Measurements from ENCODE around the gene PCYT2. TPM values are rescaled to one million over a fixed set of nuclear protein-coding genes. Genes with fewer than 3 reads are reported as not detected.

Gene PCYT2
- total and polyA plus RNA-seq, 10 of the 15 experiments (the other 5 are each of a cell fraction or from before 2014, with no cell fraction given): 0.63 to 72.0 (median 45.0) TPM

DNA sequence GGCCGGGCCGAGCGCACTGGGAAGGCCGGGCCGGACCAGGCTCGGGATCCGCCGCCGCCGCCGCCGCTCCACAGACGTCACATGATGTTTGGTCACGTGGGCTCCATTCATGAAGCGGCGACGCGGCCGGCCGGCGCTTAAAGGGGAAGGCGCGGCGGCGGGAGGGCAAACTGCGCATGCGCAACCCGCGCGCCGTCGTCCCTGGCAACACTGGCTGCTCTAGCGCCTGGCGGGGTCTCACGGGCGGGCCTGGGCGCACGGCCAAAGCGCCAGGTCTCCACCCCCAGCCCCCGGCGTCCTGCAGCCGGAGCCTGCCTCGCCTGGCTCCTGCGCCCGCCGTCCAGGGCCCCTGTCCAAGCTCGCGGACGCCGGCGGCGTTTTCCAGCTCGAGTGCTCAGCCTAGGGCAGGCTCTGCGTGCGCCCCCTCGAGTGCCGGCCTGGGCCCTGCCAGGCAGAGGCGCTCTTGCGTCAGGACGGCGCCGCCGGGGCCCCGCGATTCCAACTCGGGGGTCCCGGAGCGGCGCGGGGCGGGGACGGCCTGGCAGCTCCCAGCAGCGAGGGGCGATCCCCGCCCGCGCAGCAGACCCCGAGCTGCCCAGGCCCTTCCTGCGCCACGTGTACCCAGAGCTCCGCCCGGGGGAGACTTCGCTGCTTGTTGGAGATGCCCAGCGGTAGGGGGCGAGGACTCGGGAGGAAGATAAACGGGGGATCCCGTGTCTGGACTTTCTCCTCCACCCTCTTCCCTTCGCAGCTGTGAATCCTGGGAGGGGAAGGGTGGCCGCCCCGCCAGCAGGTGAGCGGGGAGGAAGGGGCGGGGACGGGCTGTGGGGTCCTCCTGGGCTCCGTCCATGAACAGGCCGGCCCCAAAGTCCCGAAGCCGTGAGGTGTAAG lies 16.7 kb upstream of the PCYT2 start, which contains the start of gene MAFG (continued):
- TF ChIP-seq, protein P1, sequence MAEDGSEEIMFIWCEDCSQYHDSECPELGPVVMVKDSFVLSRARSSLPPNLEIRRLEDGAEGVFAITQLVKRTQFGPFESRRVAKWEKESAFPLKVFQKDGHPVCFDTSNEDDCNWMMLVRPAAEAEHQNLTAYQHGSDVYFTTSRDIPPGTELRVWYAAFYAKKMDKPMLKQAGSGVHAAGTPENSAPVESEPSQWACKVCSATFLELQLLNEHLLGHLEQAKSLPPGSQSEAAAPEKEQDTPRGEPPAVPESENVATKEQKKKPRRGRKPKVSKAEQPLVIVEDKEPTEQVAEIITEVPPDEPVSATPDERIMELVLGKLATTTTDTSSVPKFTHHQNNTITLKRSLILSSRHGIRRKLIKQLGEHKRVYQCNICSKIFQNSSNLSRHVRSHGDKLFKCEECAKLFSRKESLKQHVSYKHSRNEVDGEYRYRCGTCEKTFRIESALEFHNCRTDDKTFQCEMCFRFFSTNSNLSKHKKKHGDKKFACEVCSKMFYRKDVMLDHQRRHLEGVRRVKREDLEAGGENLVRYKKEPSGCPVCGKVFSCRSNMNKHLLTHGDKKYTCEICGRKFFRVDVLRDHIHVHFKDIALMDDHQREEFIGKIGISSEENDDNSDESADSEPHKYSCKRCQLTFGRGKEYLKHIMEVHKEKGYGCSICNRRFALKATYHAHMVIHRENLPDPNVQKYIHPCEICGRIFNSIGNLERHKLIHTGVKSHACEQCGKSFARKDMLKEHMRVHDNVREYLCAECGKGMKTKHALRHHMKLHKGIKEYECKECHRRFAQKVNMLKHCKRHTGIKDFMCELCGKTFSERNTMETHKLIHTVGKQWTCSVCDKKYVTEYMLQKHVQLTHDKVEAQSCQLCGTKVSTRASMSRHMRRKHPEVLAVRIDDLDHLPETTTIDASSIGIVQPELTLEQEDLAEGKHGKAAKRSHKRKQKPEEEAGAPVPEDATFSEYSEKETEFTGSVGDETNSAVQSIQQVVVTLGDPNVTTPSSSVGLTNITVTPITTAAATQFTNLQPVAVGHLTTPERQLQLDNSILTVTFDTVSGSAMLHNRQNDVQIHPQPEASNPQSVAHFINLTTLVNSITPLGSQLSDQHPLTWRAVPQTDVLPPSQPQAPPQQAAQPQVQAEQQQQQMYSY (CRISPR knock-in tag; IDR thresholded peaks at IDR 0.05): no peak
- TF ChIP-seq ZZZ3 (IDR thresholded peaks at IDR 0.05; ENCODE audit: control insufficient read depth, insufficient read length, low read depth) (no peak), TBL1XR1 (IDR thresholded peaks at IDR 0.05; ENCODE audit: low read depth, low read length) (no peak), MYC (IDR thresholded peaks at IDR 0.05; ENCODE audit: insufficient read depth, insufficient read length, insufficient replicate concordance, low read length, severe bottlenecking) (no peak), NFXL1 (IDR thresholded peaks at IDR 0.05; ENCODE audit: borderline replicate concordance) (peak; percentile 54; the same call in 1 of the 2 replicates), POU2F2 (IDR thresholded peaks at IDR 0.05; ENCODE audit: borderline replicate concordance, low read depth, low read length) (no peak), TCF3 (IDR thresholded peaks at IDR 0.05; ENCODE audit: borderline replicate concordance, insufficient read depth, low read depth, low read length) (0 out of 2 replicates have a peak, but pooled peaks have one; percentile 4), RELA (IDR thresholded peaks at IDR 0.05; ENCODE audit: borderline replicate concordance, partially characterized antibody) (peak; percentile 74), BMI1 (IDR thresholded peaks at IDR 0.05; ENCODE audit: borderline replicate concordance) (peak; percentile 84), SMAD1 (IDR thresholded peaks at IDR 0.05; ENCODE audit: low read depth, partially characterized antibody) (no peak), NR2C1 (IDR thresholded peaks at IDR 0.05) (no peak), SIN3A (IDR thresholded peaks at IDR 0.05; ENCODE audit: low read depth, low read length) (peak; percentile 85), PML (IDR thresholded peaks at IDR 0.05; ENCODE audit: low read length) (no peak), YY1 (IDR thresholded peaks at IDR 0.05; ENCODE audit: low read depth, low read length) (0 out of 2 replicates have a peak, but pooled peaks have one; percentile 39), RAD21 (IDR thresholded peaks at IDR 0.05; ENCODE audit: insufficient read depth, low read depth, low read length) (0 out of 2 replicates have a peak, but pooled peaks have one; percentile 3), FOXM1 (IDR thresholded peaks at IDR 0.05; ENCODE audit: low read depth, low read length) (no peak), PAX5 (IDR thresholded peaks at IDR 0.05; ENCODE audit: borderline replicate concordance, low read depth, low read length) (no peak; the same call in 1 of the 2 replicates)
- TF ChIP-seq, protein P2, sequence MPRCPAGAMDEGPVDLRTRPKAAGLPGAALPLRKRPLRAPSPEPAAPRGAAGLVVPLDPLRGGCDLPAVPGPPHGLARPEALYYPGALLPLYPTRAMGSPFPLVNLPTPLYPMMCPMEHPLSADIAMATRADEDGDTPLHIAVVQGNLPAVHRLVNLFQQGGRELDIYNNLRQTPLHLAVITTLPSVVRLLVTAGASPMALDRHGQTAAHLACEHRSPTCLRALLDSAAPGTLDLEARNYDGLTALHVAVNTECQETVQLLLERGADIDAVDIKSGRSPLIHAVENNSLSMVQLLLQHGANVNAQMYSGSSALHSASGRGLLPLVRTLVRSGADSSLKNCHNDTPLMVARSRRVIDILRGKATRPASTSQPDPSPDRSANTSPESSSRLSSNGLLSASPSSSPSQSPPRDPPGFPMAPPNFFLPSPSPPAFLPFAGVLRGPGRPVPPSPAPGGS (IDR thresholded peaks at IDR 0.05; ENCODE audit: borderline replicate concordance, insufficient read depth, low read depth, low read length, poor library complexity, severe bottlenecking): no peak
- TF ChIP-seq, protein P3, sequence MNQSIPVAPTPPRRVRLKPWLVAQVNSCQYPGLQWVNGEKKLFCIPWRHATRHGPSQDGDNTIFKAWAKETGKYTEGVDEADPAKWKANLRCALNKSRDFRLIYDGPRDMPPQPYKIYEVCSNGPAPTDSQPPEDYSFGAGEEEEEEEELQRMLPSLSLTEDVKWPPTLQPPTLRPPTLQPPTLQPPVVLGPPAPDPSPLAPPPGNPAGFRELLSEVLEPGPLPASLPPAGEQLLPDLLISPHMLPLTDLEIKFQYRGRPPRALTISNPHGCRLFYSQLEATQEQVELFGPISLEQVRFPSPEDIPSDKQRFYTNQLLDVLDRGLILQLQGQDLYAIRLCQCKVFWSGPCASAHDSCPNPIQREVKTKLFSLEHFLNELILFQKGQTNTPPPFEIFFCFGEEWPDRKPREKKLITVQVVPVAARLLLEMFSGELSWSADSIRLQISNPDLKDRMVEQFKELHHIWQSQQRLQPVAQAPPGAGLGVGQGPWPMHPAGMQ (IDR thresholded peaks at IDR 0.05; ENCODE audit: borderline replicate concordance): no peak
- TF ChIP-seq, protein P4, sequence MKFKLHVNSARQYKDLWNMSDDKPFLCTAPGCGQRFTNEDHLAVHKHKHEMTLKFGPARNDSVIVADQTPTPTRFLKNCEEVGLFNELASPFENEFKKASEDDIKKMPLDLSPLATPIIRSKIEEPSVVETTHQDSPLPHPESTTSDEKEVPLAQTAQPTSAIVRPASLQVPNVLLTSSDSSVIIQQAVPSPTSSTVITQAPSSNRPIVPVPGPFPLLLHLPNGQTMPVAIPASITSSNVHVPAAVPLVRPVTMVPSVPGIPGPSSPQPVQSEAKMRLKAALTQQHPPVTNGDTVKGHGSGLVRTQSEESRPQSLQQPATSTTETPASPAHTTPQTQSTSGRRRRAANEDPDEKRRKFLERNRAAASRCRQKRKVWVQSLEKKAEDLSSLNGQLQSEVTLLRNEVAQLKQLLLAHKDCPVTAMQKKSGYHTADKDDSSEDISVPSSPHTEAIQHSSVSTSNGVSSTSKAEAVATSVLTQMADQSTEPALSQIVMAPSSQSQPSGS (IDR thresholded peaks at IDR 0.05; ENCODE audit: low read length): no peak

Measured in GM12878 (cell line).